GM21723 (cell line): ENCODE results near the gene CCDC137.
"Not testable (repeated sequence)": the region's sequence is repeated elsewhere in the genome, so short reads cannot be mapped to it uniquely, and the experiment has no call there.

Experiments used
- ATAC-seq: cut with Tn5 transposase; IDR thresholded peaks from one replicate; pipeline ENCODE4 v1.9.1; 2021; ENCODE audit warnings: mild to moderate bottlenecking, moderate library complexity; ENCODE audit not compliant: unreplicated experiment

CCDC137 gene

DNA sequence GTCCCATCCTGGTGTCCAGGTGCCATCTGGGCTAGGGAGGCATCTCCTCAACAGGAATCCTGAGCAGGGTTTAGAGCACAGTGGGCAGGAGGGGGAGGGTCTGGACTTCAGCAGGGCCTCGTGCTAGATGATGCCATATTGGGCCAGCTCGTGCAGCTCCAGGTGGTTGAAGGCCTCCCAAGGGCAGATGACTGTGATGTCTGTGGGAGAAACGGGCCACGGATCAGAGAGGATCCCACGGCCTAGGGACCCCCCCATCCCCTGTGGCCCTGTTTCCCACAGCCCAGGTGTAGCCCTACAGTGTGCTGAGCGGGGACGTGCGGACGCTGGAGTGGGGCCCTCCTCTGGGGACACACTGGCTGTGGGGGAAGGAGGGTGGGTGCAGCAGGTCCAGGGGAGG is 15.6 kb upstream of the CCDC137 start:
- no peak for ATAC-seq

DNA sequence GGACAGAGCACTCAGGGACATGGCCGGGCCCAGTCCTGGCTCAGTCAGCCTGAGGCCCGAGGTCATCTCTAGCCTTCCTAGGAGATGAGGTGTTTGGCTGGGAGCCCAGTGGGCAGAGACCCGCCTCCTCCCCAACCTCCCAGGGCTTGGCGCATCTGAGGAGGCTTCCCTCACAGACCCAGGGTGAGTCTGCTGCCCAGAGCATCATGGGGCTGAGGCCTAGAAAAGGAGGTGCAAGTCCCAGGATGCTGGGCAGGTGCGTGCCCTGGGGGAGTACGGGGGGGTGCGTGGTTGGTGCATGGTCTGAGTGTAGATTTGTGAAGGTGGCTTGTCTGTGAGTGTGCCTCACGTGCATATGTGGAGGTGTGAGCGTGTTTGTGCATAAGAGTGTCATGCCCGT is 14.8 kb upstream of the CCDC137 start:
- no peak for ATAC-seq

DNA sequence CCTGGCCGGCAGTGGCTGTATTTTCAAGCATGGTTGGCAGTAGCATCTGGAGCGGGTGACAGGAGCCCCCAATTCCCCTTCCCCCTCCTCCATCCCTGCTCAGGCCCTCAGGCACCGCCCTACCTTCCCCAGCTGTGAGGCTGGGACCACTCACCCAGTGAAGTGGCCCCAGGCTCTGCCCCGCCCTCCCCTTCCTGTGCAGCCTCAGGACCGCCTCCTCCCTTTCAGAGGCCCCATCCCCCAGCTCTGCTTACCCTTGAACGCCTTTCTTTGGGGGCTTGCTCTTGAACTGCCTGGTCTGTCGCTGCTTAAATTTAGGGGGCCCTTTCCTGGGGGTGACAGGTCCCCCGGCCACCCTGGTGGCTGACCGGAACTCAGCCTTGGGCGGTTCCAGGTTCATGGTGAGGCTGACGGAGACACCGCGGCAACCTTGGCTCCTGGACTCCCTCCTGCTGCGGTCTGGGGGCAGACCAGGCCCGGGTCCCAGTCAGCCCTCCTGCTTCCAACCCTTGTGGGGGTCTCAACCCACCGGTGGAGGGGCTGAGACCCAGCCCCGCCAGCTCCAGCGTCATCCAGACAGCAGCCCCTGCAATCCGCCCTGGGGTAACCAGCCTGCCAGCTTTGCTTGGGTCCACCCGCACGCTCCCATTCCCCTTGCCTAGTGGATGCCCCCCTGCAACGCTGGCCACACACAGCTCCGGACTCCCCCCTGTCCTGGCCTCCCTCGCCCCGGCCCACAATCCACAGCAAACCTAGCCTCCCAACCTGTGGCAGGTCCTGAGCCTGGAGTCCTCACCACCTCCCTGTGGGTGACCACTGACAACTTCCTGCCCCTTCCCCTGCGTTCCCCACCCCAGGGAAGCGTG is 13.4 kb upstream of the CCDC137 start:
- ATAC-seq = no peak

DNA sequence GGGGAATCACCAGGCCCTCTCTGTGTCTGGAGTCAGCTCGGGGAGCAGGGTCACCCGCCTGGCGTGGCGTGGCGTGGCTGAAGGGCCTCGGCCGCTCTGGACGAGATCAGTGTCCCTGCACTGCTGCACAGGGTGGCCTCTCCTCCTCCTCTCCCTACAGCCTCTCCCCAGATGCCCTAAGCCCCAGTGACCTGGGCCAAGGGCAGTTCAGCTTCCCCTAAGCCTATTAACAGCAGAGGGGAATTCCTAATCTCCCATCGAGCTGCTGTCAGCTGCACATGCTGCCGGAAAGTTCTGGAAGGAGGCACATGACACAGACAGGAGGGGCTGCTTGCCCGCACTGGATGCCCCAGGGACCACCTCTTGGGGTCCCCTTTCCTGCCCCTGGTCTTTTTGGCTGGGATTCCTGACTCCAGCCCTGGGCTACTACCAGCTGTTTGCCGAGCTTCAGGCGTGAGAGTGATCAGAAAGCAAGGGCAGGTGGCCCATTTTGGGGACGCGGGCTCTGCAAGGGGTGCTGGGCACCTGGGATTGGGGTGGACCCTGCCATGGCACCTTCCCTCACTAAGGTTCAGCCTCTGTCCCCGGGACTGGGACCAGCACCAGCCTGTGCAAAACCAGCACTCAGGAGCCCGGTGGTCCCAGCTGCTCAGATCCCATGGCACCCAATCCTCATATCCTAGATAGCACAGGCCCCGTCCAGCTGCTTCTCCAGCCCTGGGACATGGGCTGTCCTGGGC is 11.0 kb upstream of the CCDC137 start:
- ATAC-seq = no peak

DNA sequence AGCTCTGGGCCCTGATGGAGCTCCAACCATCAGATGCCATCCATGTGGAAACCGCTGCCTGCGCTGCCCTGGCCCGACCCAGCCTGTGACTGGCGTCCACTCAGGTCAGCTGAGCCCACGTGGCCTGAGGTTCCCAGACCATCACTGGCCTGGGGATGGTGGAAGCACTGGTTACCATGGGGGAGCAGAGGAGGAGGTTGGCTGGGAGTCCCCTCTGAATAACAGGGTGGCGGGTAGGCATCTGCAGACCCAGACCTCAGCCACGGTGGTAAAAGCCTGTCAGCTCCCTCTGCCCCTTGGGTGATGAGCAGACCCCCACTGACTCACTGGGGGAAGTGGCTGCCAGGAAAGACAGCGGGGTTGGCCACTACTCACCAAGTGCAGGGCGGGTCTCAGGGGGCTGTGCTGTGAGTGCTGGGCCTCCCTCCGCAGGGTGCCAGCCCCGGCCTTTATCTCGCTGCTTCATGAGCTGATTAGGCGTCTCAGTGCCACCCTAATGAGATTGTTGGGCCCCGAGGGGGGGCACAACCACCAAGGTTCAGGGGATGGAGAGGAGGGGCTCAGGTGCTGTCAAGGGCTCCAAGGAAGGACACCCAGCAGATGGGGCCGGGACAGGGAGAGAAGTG is 10.3 kb upstream of the CCDC137 start, which contains the start of gene PDE6G:
Gene PDE6G (minus strand): TSS at position 425 of the 626 bp plus-strand sequence. CDS start 3,237 bp downstream, outside the sequence.
- no peak for ATAC-seq

DNA sequence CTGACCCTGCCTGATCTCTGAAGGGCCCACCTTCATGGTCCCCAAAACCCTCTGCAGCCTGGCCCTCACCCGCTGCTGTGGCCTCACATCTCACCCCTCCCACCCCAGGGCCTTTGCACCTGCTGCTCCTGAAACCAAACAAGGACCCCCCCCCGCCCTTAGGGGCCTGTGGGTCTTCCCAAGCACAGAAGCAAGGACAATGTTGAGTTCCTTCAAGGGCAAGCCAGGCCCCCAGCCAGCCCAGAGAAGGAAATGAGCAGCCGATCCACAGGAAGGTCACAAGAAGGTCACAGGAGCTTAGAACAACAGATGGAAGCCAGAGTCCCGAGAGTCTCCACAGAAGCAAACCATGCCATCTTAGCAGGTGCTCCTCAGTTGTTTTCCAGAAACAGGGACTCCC is 9.7 kb upstream of the CCDC137 start:
- no peak for ATAC-seq

DNA sequence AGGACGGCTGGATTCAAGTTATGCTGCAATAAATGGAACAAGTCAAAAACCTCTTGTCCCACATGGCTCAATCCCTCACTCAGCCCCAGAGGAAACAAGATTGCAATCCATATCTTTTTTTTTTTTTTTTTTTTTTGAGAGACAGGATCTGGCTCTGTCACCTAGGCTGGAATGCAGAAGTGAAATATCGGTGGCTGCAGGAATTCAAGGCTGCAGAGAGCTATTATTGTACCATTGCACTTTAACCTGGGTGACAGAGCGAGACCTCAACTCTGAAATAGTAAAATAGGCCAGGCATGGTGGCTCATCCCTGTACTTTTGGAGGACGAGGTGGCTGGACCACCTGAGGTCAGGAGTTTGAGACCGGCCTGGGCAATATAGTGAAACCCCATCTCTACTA is 7.5 kb upstream of the CCDC137 start:
- ATAC-seq = no peak

DNA sequence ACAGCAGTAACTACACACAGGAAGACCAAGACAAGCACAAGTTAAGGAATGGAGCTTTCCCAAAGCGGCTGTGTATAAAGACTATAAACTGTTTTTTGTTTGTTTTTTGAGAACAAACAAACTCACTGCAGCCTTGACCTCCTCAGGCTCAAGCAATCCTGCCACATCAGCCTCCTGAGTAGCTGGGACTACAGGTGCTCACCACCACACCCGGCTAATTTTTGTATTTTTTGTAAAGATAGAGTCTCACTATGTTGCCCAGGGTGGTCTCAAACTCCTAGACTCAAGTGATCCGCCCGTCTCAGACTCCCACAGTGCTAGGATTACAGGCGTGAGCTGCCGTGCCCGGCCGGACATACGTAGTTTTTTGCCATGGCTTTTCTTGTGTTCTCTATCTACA is 6.1 kb upstream of the CCDC137 start:
- no peak for ATAC-seq

DNA sequence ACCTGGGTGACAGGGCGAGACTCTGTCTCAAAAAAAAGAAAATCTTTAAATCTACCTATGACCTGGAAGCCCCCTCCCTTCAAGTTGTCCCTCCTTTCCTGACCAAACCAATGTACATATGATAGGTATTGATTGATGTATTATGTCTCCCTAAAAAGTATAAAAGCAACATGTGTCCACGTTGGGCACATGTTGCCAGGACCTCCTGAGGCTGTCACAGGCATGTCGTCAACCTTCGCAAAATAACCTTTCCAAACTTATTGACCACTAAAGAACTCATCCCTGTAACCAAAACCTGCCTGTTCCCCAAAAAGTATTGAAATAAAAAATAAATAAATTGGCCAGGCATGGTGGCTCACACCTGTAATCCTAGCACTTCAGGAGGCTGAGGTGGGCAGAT is 4.5 kb upstream of the CCDC137 start:
- no peak for ATAC-seq

DNA sequence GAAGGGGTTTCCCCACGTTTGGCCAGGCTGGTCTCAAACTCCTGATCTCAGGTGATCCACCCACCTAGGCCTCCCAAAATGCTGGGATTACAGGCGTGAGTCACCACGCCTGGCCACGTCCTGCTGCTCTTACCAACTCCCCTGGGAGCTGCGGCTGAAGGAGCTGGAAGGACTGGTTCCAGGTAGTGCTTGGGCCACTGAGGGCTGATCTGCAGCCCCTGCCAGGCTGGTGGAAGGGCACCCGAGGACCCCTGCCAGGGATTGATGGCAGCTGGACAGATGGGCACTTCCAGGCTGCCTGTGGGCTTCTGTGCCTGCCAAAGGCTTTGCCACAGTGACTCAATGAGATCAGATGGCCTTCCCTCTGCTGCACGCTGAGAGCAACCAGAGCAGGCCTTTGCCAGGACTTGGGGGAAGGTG is 2.5 kb upstream of the CCDC137 start:
- no peak for ATAC-seq

DNA sequence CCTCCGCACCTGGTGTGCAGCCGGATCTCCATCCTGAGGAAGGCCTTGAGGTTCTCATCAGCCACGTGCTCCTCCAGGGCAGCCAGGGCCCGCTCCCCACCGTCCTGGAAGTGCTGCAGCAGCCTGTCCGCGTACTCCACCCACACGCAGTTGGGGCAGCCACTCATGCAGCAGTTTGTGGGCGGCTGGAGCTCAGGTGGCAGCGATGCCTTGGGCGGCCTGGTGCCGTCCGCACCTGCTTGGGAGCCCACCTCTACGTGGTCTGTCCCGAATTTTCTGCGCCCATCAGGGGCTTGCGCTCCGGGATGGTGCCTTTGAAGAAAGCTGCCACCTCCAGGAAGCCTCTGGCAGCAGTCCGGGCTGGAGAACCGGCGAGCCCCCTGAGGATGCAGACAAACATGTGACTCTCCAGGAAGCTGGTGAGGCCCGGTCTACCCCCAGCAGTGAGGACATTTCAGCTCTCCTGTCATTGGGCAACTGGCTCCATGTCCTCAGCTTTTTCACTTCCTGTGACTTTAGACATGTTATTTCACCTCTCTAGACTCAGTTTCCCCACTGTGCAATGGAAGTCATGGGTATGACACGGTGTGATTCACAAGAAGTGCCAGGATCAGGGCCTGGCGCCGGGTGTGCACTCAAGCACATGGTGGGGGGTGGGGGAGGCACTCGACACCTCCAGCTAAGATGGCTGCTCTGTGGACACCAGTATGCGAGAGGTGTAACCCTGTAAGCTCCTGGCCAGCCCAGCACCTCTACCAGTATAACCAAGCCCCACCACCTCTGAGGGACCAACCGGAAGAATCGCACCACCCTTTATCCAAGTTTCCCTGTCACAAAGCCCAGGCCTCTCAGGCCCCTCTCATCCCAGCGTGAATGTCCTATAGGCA is 1.1 kb upstream of the CCDC137 start:
- peak; percentile 17 for ATAC-seq

DNA sequence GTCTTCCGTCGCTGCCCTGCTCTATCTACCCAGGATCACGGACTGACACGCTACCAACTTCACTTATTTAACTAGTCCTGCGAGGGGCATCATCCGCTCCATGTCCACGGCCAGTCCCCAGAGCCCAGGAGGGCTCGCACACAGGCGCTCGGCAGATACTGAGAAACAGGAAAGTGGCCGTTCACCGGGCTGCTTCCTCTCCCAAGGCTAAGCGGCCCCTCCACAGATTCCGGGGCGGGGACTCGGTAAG is 520 bp upstream of the CCDC137 start:
- no peak for ATAC-seq

DNA sequence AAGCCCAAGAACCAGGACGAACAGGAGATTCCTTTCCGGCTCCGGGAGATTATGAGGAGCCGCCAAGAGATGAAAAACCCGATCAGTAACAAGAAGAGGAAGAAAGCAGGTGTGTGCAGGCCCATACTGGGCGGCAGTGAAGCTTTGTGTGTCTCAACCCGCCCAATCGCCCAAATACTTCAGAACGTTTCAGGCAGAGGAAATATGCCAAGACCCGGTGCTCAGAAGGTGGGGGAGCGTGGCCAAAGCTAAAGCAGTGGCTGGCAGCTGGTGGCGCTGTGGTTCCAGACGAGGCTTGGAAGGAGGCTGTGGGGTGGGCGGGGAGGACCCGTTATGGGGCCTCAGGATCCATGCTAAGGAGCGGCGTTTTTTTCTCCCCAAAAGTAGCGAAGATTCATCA is 1.2 kb downstream of the CCDC137 start:
- no peak for ATAC-seq

DNA sequence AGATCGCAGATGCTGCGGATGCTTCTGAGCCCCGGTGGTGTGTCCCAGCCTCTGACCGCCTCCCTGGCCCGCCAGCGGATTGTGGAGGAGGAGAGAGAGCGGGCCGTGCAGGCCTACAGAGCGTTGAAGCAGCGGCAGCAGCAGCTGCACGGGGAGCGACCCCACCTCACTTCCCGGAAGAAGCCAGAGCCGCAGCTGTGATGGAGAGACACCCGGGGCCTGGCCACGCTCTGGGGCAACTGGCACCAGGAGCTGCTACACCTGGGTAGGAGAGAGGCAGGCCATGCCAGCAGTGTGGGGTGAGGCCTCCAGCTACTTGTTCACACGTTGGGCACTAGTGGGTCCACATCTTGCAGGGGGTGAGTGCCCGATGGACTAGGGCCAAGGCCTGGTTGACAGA is 6.0 kb downstream of the CCDC137 start:
- ATAC-seq = no peak

DNA sequence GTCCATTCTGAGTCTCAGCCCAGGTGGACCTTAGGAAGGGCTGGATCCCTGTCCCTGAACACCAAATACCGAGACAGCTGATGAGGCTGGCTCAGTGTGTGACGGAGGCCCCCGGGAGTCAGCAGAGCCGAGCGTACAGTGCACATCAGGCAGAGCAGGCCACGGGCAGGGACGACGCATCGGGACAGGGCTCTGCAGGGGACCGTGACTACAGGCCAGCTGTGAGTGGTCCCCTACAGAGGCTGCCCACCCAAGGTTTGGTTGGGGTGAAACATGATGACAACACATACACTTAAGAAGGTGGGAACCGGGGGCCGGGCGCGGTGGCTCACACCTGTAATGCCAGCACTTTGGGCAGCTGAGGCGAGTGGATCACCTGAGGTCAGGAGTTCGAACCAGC is 6.4 kb downstream of the CCDC137 start:
- no peak for ATAC-seq

DNA sequence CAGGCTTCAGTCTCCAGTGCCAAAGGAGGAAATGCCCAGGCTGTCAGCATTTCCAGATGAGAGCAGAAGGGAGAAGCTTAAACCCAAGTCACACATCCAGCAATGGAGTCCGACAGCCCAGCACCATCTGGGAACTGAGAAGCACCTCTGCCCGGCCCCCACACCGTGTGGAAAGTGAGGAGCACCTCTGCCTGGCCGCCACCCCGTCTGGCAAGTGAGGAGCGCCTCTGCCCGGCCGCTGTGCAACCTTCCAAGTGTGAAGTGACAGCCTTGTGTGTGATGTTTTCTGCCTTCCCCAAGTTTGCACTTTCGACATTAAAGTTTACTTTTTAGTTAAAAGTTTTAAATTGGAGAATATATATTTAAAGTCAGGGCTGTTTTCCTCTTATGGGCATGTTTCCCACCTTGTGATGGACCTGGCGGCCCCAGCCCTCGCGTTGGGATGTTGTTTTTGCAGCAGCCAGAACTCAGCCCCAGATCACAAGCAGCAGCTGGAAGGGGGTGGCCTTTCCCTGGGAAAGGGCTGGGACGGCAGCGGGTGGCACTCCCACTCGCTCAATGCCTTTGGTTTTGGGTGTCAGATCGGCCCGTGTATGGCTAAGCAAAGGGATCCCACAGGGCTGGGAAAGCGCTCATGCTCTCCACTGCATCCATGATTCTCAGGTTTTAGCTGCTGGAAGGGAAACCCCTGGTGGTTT is 7.2 kb downstream of the CCDC137 start:
- no peak for ATAC-seq

DNA sequence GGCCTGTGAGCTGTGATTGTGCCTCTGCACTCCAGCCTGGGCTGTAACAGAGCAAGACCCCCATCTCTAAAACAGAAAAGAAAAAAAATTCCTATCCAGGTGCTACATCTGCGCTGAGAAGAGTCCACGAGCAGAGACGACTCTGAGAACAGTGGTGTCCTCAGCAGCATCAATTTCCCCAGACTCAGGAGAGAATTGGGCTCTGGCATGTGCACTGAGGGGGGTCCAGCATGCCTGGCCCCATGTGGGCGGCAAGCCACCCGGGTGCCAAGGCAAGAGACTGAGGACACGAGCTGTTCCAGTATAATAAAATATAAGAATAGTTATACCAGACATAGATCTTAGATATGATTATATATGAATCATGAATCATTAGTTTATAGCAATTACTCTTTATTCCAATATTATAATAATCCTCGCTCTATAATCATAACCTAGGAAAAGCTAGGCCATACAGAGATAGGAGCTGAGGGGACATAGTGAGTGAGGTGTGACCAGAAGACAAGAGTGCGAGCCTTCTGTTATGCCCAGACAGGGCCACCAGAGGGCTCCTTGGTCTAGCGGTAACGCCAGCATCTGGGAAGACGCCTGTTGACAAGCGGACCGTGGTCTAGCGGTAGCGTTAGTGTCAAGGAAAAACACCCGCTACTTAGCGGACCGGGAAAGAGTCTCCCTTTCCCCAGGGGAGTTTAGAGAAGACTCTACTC is 9.1 kb downstream of the CCDC137 start:
- ATAC-seq = not testable (repeated sequence)

DNA sequence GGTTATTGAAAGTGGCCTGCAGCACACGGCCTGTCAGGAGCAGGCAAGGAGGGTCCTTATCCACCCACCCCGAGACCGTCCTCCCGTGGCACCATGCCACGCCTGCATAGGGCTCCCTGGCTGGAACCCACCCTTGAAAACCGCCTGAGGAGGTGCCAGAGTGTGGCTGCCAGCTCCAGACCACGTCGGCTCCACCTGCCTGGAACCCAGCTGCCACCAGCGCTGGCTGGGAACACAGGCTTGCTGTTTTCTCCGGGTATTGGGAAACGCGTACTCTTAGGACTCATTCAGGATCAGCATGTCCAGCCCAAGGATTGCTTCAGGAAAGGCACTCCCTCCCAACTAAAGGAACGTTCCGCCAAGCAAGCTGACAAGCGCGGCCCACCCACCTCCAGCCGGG is 10.4 kb downstream of the CCDC137 start:
- ATAC-seq = no peak

DNA sequence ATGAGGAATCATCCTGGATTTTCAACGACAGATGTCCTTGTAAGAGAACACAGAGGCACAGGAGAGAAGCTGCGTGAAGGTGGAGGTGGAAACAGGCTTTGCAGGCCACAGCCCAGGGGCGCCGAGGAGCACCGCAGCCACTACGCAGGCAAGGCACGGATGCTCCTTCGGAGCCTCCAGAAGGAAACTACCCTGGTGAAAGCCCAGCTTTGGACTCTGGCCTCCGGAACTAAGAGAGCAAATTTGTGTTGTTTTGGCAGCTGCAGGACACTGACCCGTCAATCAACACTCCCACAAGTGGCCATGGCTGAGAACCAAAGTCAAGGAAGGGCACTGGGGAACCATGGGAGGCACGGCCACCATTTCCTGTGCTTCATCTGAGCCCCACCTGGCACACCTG is 13.6 kb downstream of the CCDC137 start:
- no peak for ATAC-seq

DNA sequence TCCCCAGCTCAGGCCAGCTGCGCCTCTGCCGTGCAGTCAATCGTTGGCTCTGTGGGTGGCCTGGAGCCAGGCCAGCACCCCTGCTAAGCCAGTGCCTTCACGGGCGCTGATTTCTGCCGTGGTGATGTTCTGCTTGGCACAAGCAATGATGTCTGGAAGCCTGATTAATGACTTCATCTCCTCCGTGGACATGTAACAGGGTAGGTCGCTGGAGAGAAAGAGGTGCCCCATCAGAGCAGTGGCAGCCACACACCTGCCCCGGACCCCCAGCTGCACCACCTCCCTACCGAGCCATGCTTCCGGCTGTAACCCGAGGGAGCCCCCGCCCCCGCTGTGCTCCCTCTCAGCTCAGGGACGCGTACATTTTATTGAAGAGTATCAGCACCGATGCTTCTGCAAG is 15.1 kb downstream of the CCDC137 start:
- ATAC-seq = no peak
